ENCODE results near the gene OBSCN.

GRCh38 chr1:228262475-228262874 lies 54.6 kb downstream of the OBSCN start:
- TF ChIP-seq CTCF (conservative IDR thresholded peaks at IDR 0.05; ENCODE audit: low read depth, low read length) (no peak), MAFK (IDR thresholded peaks at IDR 0.05; ENCODE audit: low read depth, low read length) (no peak), POLR2A (IDR thresholded peaks at IDR 0.05; ENCODE audit: low read depth, low read length) (no peak), USF2 (IDR thresholded peaks at IDR 0.05; ENCODE audit: low read depth, low read length) (no peak)
